B cell (primary cell): ENCODE results near the gene APBA2.

Experiments used
- CTCF ChIP-seq: fragments of 200-600 bp; IDR thresholded peaks from one replicate; pipeline ENCODE4 v1.8.0; 2022; ENCODE audit warnings: antibody characterized with exemption, mild to moderate bottlenecking
- EZH2 ChIP-seq: IDR thresholded peaks from 2 replicates; pipeline ENCODE4 v1.6.1; 2012; ENCODE audit warnings: borderline replicate concordance, low read depth, mild to moderate bottlenecking, moderate library complexity, low read length; ENCODE audit not compliant: insufficient read depth, poor library complexity, severe bottlenecking

GRCh38 chr15:28923726-28924280 lies 38.0 kb downstream of the APBA2 start:
- no peak for TF ChIP-seq CTCF
- TF ChIP-seq EZH2: no peak
